IPS-NIHi11 (cell line): ENCODE data around the gene SELPLG.
"Not testable (repeated sequence)": the region's sequence is repeated elsewhere in the genome, so short reads cannot be mapped to it uniquely, and the experiment has no call there.

Experiments used
- DNase-seq: peaks from one replicate; pipeline ENCODE4 v3.0.0; 2012; ENCODE audit warnings: mixed read lengths, low spot score

Gene SELPLG

GRCh38 chr12:108589840-108590229 lies 43.9 kb downstream of the SELPLG start:
- DNase-seq: no peak

- peak; percentile 68 for DNase-seq
Observed at GRCh38 chr12:108589028-108589839, 44.5 kb downstream of the SELPLG start.

GRCh38 chr12:108587826-108588225 lies 45.9 kb downstream of the SELPLG start:
- DNase-seq: no peak

GRCh38 chr12:108586306-108586705 lies 47.4 kb downstream of the SELPLG start:
- DNase-seq: no peak

- no peak for DNase-seq
Observed at GRCh38 chr12:108585864-108586263, 47.8 kb downstream of the SELPLG start.

GRCh38 chr12:108584456-108585065 lies 49.1 kb downstream of the SELPLG start:
- no peak for DNase-seq

- no peak for DNase-seq
Observed at GRCh38 chr12:108583991-108584390, 49.7 kb downstream of the SELPLG start.

- no peak for DNase-seq
Observed at GRCh38 chr12:108582978-108583770, 50.5 kb downstream of the SELPLG start.

GRCh38 chr12:108582509-108582908 lies 51.2 kb downstream of the SELPLG start:
- DNase-seq: no peak

- DNase-seq: no peak
Observed at GRCh38 chr12:108581311-108582227, 52.1 kb downstream of the SELPLG start.

GRCh38 chr12:108580531-108580930 lies 53.2 kb downstream of the SELPLG start:
- no peak for DNase-seq

- DNase-seq: no peak
Observed at GRCh38 chr12:108578813-108579212, 54.9 kb downstream of the SELPLG start.

GRCh38 chr12:108578264-108578663 lies 55.4 kb downstream of the SELPLG start:
- no peak for DNase-seq

- no peak for DNase-seq
Observed at GRCh38 chr12:108577458-108577857, 56.2 kb downstream of the SELPLG start.

GRCh38 chr12:108576660-108577234 lies 56.9 kb downstream of the SELPLG start:
- no peak for DNase-seq

GRCh38 chr12:108575199-108575912 lies 58.3 kb downstream of the SELPLG start:
- no peak for DNase-seq

- DNase-seq: not testable (repeated sequence)
Observed at GRCh38 chr12:108574276-108574675, 59.4 kb downstream of the SELPLG start.

GRCh38 chr12:108573317-108573716 lies 60.4 kb downstream of the SELPLG start:
- no peak for DNase-seq

GRCh38 chr12:108572166-108572790 lies 61.4 kb downstream of the SELPLG start:
- DNase-seq: no peak
